Ishikawa (cell line): Measurements from ENCODE around the gene NSUN4.

Source experiments
- CEBPB ChIP-seq: IDR thresholded peaks from 2 replicates; pipeline ENCODE4 v1.6.1; 2012
- CREB1 ChIP-seq: IDR thresholded peaks from 2 replicates; pipeline ENCODE4 v1.6.1; 2012; ENCODE audit warnings: low read depth
- EGR1 ChIP-seq: IDR thresholded peaks from 2 replicates; pipeline ENCODE4 v1.6.1; 2012
- EP300 ChIP-seq: IDR thresholded peaks from 2 replicates; pipeline ENCODE4 v1.6.1; 2012; ENCODE audit warnings: borderline replicate concordance
- FOXM1 ChIP-seq: IDR thresholded peaks from 2 replicates; pipeline ENCODE4 v1.6.1; 2012; ENCODE audit warnings: low read depth, borderline replicate concordance
- NFIC ChIP-seq: IDR thresholded peaks from 2 replicates; pipeline ENCODE4 v1.6.1; 2012
- RAD21 ChIP-seq: IDR thresholded peaks from 2 replicates; pipeline ENCODE4 v1.6.1; 2012; ENCODE audit warnings: low read depth
- TAF1 ChIP-seq: IDR thresholded peaks from 2 replicates; pipeline ENCODE4 v1.6.1; 2012; ENCODE audit warnings: low read depth, mild to moderate bottlenecking
- TCF12 ChIP-seq: IDR thresholded peaks from 2 replicates; pipeline ENCODE4 v1.6.1; 2012; ENCODE audit warnings: low read depth
- TEAD4 ChIP-seq: IDR thresholded peaks from 2 replicates; pipeline ENCODE4 v1.6.1; 2012
- YY1 ChIP-seq: IDR thresholded peaks from 2 replicates; pipeline ENCODE4 v1.6.1; 2012; ENCODE audit warnings: low read depth
- ZBTB7A ChIP-seq: IDR thresholded peaks from 2 replicates; pipeline ENCODE4 v1.6.1; 2012; ENCODE audit warnings: low read depth
- TF ChIP-seq, protein P1 (sequence below): IDR thresholded peaks from 2 replicates; pipeline ENCODE4 v1.6.1; 2012
- TF ChIP-seq, protein P2 (sequence below): IDR thresholded peaks from 2 replicates; pipeline ENCODE4 v1.6.1; 2012; ENCODE audit warnings: low read depth, mild to moderate bottlenecking
- TF ChIP-seq, protein P3 (sequence below): IDR thresholded peaks from 2 replicates; pipeline ENCODE4 v1.6.1; 2012

Gene NSUN4

DNA sequence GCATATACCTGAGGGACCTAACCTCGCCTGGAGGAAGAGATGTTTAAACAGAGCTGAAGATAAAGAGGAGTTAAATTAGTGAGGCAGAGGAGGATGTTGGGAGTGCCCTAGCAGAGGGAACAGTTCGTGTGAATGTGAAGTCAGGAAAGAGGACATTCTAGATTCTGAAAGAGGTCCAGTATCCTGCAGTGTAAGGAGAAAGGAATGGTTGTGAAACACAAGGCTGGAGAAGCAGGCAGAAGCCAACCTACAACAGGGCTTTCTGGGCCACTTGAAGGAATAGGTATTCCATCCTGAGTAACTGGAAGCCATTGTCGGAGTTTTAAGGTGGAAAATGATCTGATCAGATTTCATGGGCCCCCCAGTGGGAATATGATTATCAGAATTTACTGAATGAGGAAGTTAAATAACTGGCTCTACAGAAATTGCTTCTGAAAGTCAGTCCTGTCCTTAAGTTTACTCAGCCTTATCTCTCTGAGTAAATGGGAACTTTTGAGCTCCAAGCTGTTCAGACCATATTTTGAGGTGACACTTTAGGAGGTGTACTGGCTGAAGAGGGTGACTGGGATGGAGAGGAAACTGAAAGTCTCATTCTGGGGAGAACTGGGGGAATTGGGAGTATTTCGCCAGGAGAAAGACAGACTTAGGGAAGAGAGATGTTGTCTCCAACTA is 29.1 kb downstream of the NSUN4 start:
- TF ChIP-seq TCF12 (no peak), CREB1 (no peak), YY1 (no peak), EP300 (no peak), RAD21 (no peak), EGR1 (no peak), TAF1 (no peak), TEAD4 (no peak), NFIC (no peak), CEBPB (no peak), FOXM1 (no peak), ZBTB7A (no peak)
- TF ChIP-seq, protein P1, sequence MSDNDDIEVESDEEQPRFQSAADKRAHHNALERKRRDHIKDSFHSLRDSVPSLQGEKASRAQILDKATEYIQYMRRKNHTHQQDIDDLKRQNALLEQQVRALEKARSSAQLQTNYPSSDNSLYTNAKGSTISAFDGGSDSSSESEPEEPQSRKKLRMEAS: no peak
- TF ChIP-seq, protein P2, sequence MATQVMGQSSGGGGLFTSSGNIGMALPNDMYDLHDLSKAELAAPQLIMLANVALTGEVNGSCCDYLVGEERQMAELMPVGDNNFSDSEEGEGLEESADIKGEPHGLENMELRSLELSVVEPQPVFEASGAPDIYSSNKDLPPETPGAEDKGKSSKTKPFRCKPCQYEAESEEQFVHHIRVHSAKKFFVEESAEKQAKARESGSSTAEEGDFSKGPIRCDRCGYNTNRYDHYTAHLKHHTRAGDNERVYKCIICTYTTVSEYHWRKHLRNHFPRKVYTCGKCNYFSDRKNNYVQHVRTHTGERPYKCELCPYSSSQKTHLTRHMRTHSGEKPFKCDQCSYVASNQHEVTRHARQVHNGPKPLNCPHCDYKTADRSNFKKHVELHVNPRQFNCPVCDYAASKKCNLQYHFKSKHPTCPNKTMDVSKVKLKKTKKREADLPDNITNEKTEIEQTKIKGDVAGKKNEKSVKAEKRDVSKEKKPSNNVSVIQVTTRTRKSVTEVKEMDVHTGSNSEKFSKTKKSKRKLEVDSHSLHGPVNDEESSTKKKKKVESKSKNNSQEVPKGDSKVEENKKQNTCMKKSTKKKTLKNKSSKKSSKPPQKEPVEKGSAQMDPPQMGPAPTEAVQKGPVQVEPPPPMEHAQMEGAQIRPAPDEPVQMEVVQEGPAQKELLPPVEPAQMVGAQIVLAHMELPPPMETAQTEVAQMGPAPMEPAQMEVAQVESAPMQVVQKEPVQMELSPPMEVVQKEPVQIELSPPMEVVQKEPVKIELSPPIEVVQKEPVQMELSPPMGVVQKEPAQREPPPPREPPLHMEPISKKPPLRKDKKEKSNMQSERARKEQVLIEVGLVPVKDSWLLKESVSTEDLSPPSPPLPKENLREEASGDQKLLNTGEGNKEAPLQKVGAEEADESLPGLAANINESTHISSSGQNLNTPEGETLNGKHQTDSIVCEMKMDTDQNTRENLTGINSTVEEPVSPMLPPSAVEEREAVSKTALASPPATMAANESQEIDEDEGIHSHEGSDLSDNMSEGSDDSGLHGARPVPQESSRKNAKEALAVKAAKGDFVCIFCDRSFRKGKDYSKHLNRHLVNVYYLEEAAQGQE: no peak
- TF ChIP-seq, protein P3, sequence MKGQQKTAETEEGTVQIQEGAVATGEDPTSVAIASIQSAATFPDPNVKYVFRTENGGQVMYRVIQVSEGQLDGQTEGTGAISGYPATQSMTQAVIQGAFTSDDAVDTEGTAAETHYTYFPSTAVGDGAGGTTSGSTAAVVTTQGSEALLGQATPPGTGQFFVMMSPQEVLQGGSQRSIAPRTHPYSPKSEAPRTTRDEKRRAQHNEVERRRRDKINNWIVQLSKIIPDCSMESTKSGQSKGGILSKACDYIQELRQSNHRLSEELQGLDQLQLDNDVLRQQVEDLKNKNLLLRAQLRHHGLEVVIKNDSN: no peak

DNA sequence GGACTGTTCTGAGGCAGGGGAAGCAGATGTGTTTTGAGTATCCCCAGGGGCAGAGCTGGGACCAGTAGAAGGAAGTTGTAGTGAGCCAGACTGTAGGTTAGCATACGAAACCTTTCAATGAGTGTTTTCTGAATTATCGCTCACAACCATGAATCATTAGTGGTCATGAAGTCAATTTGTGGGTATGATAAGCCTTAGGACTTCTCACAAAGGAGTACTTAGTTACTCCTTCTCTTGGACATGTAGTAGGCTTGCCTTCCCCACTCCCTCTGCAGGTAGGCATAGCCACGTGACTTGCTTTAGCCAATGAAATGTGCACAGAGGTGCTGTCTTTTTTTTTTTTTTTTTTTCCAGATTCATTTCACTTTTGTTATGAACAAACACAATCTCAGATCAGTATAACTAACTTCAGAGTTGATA is 29.6 kb downstream of the NSUN4 start:
- TF ChIP-seq YY1 (no peak), EP300 (no peak)
- TF ChIP-seq, protein P3: peak; percentile 78

DNA sequence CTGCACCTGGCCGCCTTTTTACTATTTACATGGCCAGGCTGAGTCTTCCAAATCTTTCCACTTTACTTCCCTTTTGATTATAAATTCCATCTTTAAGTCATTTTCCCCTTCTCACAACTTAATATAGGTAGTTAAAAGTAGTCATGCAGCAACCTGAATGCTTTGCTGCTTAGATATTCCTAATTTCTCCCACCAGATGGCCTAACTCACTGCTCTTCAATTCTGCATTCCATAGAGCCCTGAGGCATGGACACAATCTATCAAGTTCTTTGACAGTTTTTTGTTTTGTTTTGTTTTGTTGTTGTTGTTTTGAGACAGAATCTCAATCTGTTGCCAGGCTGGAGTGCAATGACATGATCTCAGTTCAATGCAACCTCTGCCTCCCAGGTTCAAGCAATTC is 31.8 kb downstream of the NSUN4 start:
- TF ChIP-seq EGR1 (no peak), CREB1 (no peak), CEBPB (no peak), RAD21 (no peak), FOXM1 (no peak), TCF12 (no peak), ZBTB7A (no peak), NFIC (no peak), EP300 (no peak), TAF1 (no peak), YY1 (no peak), TEAD4 (no peak)
- TF ChIP-seq, protein P2: no peak
- TF ChIP-seq, protein P3: no peak
- TF ChIP-seq, protein P1: no peak

DNA sequence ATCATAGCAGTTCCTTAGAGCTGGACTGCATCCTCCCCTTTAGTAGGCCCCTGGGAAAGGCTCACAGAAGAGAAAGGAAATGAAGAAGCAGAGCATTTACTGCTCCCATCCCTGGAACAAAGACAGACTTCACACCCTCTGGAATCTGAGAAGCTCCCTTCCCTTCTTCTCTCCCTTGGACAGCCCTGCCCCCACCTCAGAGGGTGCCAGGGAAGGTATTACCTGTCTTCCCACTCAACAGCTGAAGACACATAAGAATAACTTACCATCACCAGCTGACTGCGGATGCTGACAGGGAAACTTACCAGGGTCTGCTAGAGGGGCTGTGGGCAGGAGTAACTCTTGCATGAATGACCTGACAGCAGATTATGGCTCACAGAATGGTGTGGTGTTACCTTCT is 39.4 kb downstream of the NSUN4 start:
- TF ChIP-seq, protein P2: no peak
- TF ChIP-seq EGR1 (no peak), EP300 (no peak), TCF12 (no peak), RAD21 (no peak), TAF1 (no peak), NFIC (no peak), CEBPB (no peak)
- TF ChIP-seq, protein P1: no peak
